Fibroblast of lung (primary cell): ENCODE data around the gene DAB1. TPM values are rescaled to one million over a fixed set of nuclear protein-coding genes. Genes with fewer than 3 reads are reported as not detected.

Experiments
- DNase-seq, 2 donors: peaks; one replicate each; pipeline versions ENCODE4 v3.0.0 to v3.0.0-alpha.2; 2010; ENCODE audit warnings: low read depth in 2 of 2
- H2AFZ ChIP-seq: 2 replicates; pipeline ENCODE4 v1.5.1; 2012; ENCODE audit warnings: low read length, control low read depth, inconsistent platforms
- H3K27ac ChIP-seq: 2 replicates; pipeline ENCODE4 v1.5.1; 2011; ENCODE audit warnings: low read length, control low read depth; ENCODE audit not compliant: insufficient read depth
- H3K27me3 ChIP-seq: 2 replicates; pipeline ENCODE4 v1.5.1; 2011; ENCODE audit warnings: mild to moderate bottlenecking, low read length; ENCODE audit not compliant: control insufficient read depth, insufficient read depth
- H3K36me3 ChIP-seq: 2 replicates; pipeline ENCODE4 v1.5.1; 2011; ENCODE audit warnings: low read length; ENCODE audit not compliant: control insufficient read depth, insufficient read depth
- H3K4me1 ChIP-seq: 2 replicates; pipeline ENCODE4 v1.5.1; 2011; ENCODE audit warnings: low read length; ENCODE audit not compliant: control insufficient read depth, insufficient read depth; ENCODE audit errors: extremely low read depth
- H3K4me2 ChIP-seq: 2 replicates; pipeline ENCODE4 v1.5.1; 2011; ENCODE audit warnings: low read length, control low read depth; ENCODE audit not compliant: insufficient read depth; ENCODE audit errors: extremely low read depth
- H3K4me3 ChIP-seq, 4 experiments: fragments of 200-600 bp in 1 of 4; sonication (generic) in 1 of 4; replicated peaks in 1 of 4; 2 replicates each; pipeline ENCODE4 v1.5.1; 2011 to 2016; ENCODE audit warnings: low read length in 4 of 4, low read depth in 3 of 4, mild to moderate bottlenecking in 3 of 4, control low read depth in 2 of 4, inconsistent platforms in 1 of 4, mixed read lengths in 1 of 4; ENCODE audit not compliant: insufficient read depth in 1 of 4; ENCODE audit errors: control extremely low read depth in 1 of 4
- H3K79me2 ChIP-seq: 2 replicates; pipeline ENCODE4 v1.5.1; 2012; ENCODE audit warnings: mild to moderate bottlenecking, low read length, inconsistent platforms; ENCODE audit not compliant: control insufficient read depth, insufficient read depth
- H3K9ac ChIP-seq: 2 replicates; pipeline ENCODE4 v1.5.1; 2011; ENCODE audit warnings: mild to moderate bottlenecking, low read length, control low read depth; ENCODE audit not compliant: insufficient read depth
- H3K9me3 ChIP-seq: 2 replicates; pipeline ENCODE4 v1.5.1; 2012; ENCODE audit warnings: low read depth, low read length; ENCODE audit not compliant: control insufficient read depth, insufficient read depth
- H4K20me1 ChIP-seq: 2 replicates; pipeline ENCODE4 v1.5.1; 2011; ENCODE audit warnings: low read length; ENCODE audit not compliant: control insufficient read depth, insufficient read depth; ENCODE audit errors: extremely low read depth
- CTCF ChIP-seq, 2 donors: IDR thresholded peaks in 1 of 2; conservative IDR thresholded peaks in 1 of 2; 1 replicate in 1 of 2; 2 replicates in 1 of 2; pipeline ENCODE4 v1.5.1; 2011 to 2012; ENCODE audit warnings: low read length in 2 of 2, control low read depth in 1 of 2, inconsistent platforms in 1 of 2, low read depth in 1 of 2, mild to moderate bottlenecking in 1 of 2
- EZH2 ChIP-seq: IDR thresholded peaks from 2 replicates; pipeline ENCODE4 v1.5.1; 2012; ENCODE audit warnings: low read length, control low read depth, mild to moderate bottlenecking; ENCODE audit errors: missing control alignments
- polyA plus RNA-seq, 2 donors: library from polyadenylated mRNA; depleted of rRNA in 1 of 2; stranded (reverse) in 1 of 2; unstranded in 1 of 2; fragments of >200 nt; gene quantifications; 2 replicates each; pipeline ENCODE4 v1.2.1, GENCODE V29; 2011 to 2012; ENCODE audit warnings: missing spikeins in 1 of 2
- total RNA-seq: library from RNA; depleted of rRNA; stranded (reverse); fragments of >200 nt; gene quantifications from 2 replicates; pipeline ENCODE4 v1.2.1, GENCODE V29; 2014

DAB1 gene
- total and polyA plus RNA-seq, 2 donors (not counting 1 experiment from before 2014, with no cell fraction given) = 0.17 to 2.0 TPM

- Histone ChIP-seq H3K27me3 (no peaks in the 10 kb centered on the region), H3K79me2 (no peaks in the 10 kb centered on the region), H3K4me1 (no peaks in the 10 kb centered on the region), H3K4me2 (no peak overlapping the region), H3K36me3 (no peaks in the 10 kb centered on the region), H3K9ac (no peak overlapping the region), H4K20me1 (no peaks in the 10 kb centered on the region), H3K9me3 (no peaks in the 10 kb centered on the region), H3K27ac (no peak overlapping the region), H3K4me3 (no peak overlapping the region), H2AFZ (no peak overlapping the region)
- TF ChIP-seq CTCF (conservative IDR thresholded peaks at IDR 0.05 in 1 of 2, IDR thresholded peaks at IDR 0.05 in 1 of 2; ENCODE audit: low read depth in 1 of 2, low read length in 2 of 2) = no peak
- no peak for TF ChIP-seq EZH2
- DNase-seq = no peak
Observed at GRCh38 chr1:57164584-57164983, 259.3 kb downstream of the DAB1 start.

- no peak for TF ChIP-seq EZH2
- no peak for TF ChIP-seq CTCF (conservative IDR thresholded peaks at IDR 0.05 in 1 of 2, IDR thresholded peaks at IDR 0.05 in 1 of 2; ENCODE audit: low read depth in 1 of 2, low read length in 2 of 2)
- Histone ChIP-seq H3K36me3 (no peaks in the 10 kb centered on the region), H3K9ac (no peak overlapping the region), H2AFZ (no peak overlapping the region), H3K27me3 (no peaks in the 10 kb centered on the region), H3K79me2 (no peaks in the 10 kb centered on the region), H3K4me3 (no peak overlapping the region), H3K27ac (no peak overlapping the region), H3K4me1 (no peaks in the 10 kb centered on the region), H3K4me2 (no peak overlapping the region), H3K9me3 (no peaks in the 10 kb centered on the region), H4K20me1 (no peaks in the 10 kb centered on the region)
- no peak for DNase-seq
Observed at GRCh38 chr1:57163789-57164188, 260.1 kb downstream of the DAB1 start.

- Histone ChIP-seq H3K9me3 (no peaks in the 10 kb centered on the region), H3K27ac (no peak overlapping the region), H4K20me1 (no peaks in the 10 kb centered on the region), H3K79me2 (no peaks in the 10 kb centered on the region), H3K36me3 (no peaks in the 10 kb centered on the region), H3K9ac (no peak overlapping the region), H2AFZ (no peak overlapping the region), H3K27me3 (no peaks in the 10 kb centered on the region), H3K4me1 (no peaks in the 10 kb centered on the region), H3K4me3 (no peak overlapping the region), H3K4me2 (no peak overlapping the region)
- TF ChIP-seq EZH2 (no peak), CTCF (conservative IDR thresholded peaks at IDR 0.05 in 1 of 2, IDR thresholded peaks at IDR 0.05 in 1 of 2; ENCODE audit: low read depth in 1 of 2, low read length in 2 of 2) (no peak)
- DNase-seq = no peak
Observed at GRCh38 chr1:57163325-57163724, 260.5 kb downstream of the DAB1 start.
